ENCODE data around the gene EPB41. TPM values are rescaled to one million over a fixed set of nuclear protein-coding genes. Genes with fewer than 3 reads are reported as not detected.

Gene EPB41
- total and polyA plus RNA-seq, 2 of the 4 experiments (the other 2 are of a cell fraction): 4.6 to 10.0 TPM

DNA sequence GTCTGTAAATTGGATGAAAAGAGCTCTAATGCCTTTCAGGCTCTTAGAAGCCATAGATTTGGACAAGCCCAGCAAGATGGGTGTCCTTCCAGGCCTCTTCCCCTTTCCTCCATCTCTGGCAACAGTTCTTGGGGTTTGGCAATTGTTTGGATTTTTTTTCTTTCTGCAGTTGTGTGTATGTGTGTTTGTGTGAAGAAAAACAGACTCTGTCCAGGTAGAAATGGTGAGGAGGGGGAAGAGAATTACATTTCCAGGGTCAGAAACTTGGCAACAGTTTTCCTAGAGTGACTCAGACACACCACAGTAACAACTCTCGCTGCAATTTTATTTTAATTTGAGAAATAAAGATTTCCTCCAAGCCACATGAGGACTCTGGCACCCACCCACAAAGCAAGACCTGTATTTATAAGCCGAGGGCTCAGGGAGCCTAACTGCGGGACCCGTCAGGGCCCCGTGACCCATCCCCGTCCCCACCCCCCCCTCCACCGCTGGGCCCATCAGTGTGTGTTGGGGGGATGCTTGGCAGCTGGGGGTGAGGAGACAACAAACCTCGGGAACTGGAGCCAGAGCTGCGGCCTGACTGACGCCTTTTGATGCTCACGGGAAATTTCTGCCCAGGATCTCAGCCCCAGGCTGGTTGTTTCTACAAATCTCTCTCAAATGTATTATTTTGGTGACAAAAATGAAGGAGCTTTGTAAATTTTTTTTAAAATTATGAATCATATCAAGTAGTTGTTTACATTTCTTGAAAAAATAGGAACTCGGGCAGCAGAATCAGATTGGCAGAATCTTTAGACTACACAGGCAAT lies 205.0 kb downstream of the EPB41 start:
- Histone ChIP-seq H3K9ac (ENCODE audit: low read depth, low read length) (no peak overlapping the region), H2AFZ (replicated peaks; ENCODE audit: low read length, poor library complexity) (no peak overlapping the region), H2AK9ac (replicated peaks; ENCODE audit: low read depth, low read length, poor library complexity) (no peak overlapping the region), H3K79me1 (ENCODE audit: low read depth in 1 of 2, low read length in 2 of 2) (peaks cover 0 to 13% of the 10 kb centered on the region in 2 experiments; a peak in 1 of 4 replicates), H3K23ac (ENCODE audit: low read depth, low read length) (no peak overlapping the region), H3K4me2 (ENCODE audit: low read depth, low read length) (no peak overlapping the region; the same call in 1 of the 2 replicates), H2BK5ac (ENCODE audit: low read depth, low read length, poor library complexity, severe bottlenecking) (no peak overlapping the region), H3K27me3 (ENCODE audit: control insufficient read depth, insufficient read depth, low read length) (no peaks in the 10 kb centered on the region), H3K18ac (ENCODE audit: low read depth, low read length) (no peak overlapping the region), H4K91ac (ENCODE audit: insufficient read depth, low read depth, low read length) (no peak overlapping the region), H3K4me1 (ENCODE audit: control insufficient read depth, insufficient read depth, low read length) (peaks cover 13% of the 10 kb centered on the region), H3K9me3 (ENCODE audit: control insufficient read depth, insufficient read depth, low read length) (no peaks in the 10 kb centered on the region), H3K9me1 (ENCODE audit: insufficient read depth, low read length) (no peaks in the 10 kb centered on the region; the same call in 1 of the 2 replicates), H3K4ac (ENCODE audit: low read depth, low read length) (no peak overlapping the region), H4K20me1 (ENCODE audit: insufficient read depth, low read length) (no peaks in the 10 kb centered on the region; the same call in 1 of the 2 replicates), H4K8ac (ENCODE audit: low read depth in 2 of 2, low read length in 2 of 2) (no peak overlapping the region), H2BK20ac (ENCODE audit: low read depth, low read length) (no peak overlapping the region), H2AK5ac (ENCODE audit: low read depth, low read length) (no peak overlapping the region), H2BK120ac (ENCODE audit: low read depth, low read length) (no peak overlapping the region), H3K27ac (ENCODE audit: insufficient read depth, low read length) (no peak overlapping the region), H4K5ac (ENCODE audit: low read depth, low read length) (no peak overlapping the region), H3K56ac (ENCODE audit: extremely low read depth, insufficient read depth, low read length) (no peak overlapping the region), H3K36me3 (ENCODE audit: control insufficient read depth, insufficient read depth, low read length) (no peaks in the 10 kb centered on the region), H3K14ac (replicated peaks; ENCODE audit: low read depth, low read length) (no peak overlapping the region), H3K4me3 (ENCODE audit: insufficient read depth, low read depth, low read length) (no peak overlapping the region), H2BK15ac (ENCODE audit: low read depth, low read length) (no peak overlapping the region)
- TF ChIP-seq RAD21 (IDR thresholded peaks at IDR 0.05; ENCODE audit: low read length) (no peak), USF2 (IDR thresholded peaks at IDR 0.05; ENCODE audit: low read depth, low read length) (no peak)
- TF ChIP-seq, protein P1, sequence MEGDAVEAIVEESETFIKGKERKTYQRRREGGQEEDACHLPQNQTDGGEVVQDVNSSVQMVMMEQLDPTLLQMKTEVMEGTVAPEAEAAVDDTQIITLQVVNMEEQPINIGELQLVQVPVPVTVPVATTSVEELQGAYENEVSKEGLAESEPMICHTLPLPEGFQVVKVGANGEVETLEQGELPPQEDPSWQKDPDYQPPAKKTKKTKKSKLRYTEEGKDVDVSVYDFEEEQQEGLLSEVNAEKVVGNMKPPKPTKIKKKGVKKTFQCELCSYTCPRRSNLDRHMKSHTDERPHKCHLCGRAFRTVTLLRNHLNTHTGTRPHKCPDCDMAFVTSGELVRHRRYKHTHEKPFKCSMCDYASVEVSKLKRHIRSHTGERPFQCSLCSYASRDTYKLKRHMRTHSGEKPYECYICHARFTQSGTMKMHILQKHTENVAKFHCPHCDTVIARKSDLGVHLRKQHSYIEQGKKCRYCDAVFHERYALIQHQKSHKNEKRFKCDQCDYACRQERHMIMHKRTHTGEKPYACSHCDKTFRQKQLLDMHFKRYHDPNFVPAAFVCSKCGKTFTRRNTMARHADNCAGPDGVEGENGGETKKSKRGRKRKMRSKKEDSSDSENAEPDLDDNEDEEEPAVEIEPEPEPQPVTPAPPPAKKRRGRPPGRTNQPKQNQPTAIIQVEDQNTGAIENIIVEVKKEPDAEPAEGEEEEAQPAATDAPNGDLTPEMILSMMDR (conservative IDR thresholded peaks at IDR 0.05; ENCODE audit: low read depth, low read length): no peak
- ATAC-seq (ENCODE audit: low read depth): no peak
- dilution Hi-C loops (cut with HindIII; ENCODE audit: low sequenced_read_pairs, unreplicated experiment) (no loop called here), in situ Hi-C loops (cut with MboI; ENCODE audit: low sequenced_read_pairs) (no loop called here), intact Hi-C loops (cut with micrococcal nuclease) (no loop called here)
- BruUV-seq (replicated peaks): no TSS peak
- no CpG with 5 or more reads among the region's 12 CpGs for WGBS, 2 experiments (ENCODE audit: extremely low coverage in 2 of 2, insufficient read length in 1 of 2)
- CTCF ChIA-PET: no interaction called here
- POLR2A ChIA-PET (ENCODE audit: unreplicated experiment): no interaction called here
- DNase-seq: peak; percentile 7

Data from IMR-90 (cell line).